K562 (cell line): ENCODE data around the gene PARD3. TPM values are rescaled to one million over a fixed set of nuclear protein-coding genes. Genes with fewer than 3 reads are reported as not detected.

Experiments
- ATAC-seq: fragments of 200-7000 bp; cut with Tn5 transposase; 3 replicates; pipeline ENCODE4 v1.9.1; 2020; ENCODE audit warnings: moderate library complexity
- BruUV-seq: library from RNA; stranded (reverse); fragments of 400-500 nt; replicated peaks from 2 replicates; lab custom pipeline; 2021; lab: Mats Ljungman, UMichigan
- CTCF ChIA-PET: fragments of 300-600 bp; formaldehyde crosslinking; extraction: SDS; loops from one replicate; lab custom pipeline; 2021; ENCODE audit warnings: low intra/inter-chr PET ratio; lab: Yijun Ruan, JAX
- POLR2A ChIA-PET: fragments of 300-600, 350-650 bp; sonication (Branson Sonifier 250); formaldehyde crosslinking; extraction: SDS; loops from one replicate; lab custom pipeline; 2021; ENCODE audit warnings: antibody characterized with exemption, inconsistent platforms; lab: Yijun Ruan, JAX
- DNase-seq, 4 experiments: peaks; one replicate each; pipeline versions ENCODE4 v3.0.0 to v3.0.0-alpha.2; 2011 to 2018; ENCODE audit warnings: low spot score in 3 of 4, mixed read lengths in 3 of 4; ENCODE audit errors: extremely low read depth in 1 of 4
- FAIRE-seq: peaks from 2 replicates; lab custom pipeline; 2011; peaks lifted over from hg19 to GRCh38; lab: Jason Lieb, UNC
- H2AFZ ChIP-seq: 2 replicates; pipeline ENCODE4 v1.6.0; 2011; ENCODE audit warnings: low read depth, low read length, control low read depth, inconsistent platforms
- H3K27ac ChIP-seq: fragments of 200-600 bp; 3 replicates; pipeline ENCODE4 v1.8.0; 2011; ENCODE audit warnings: low read depth, mild to moderate bottlenecking, control low read depth, inconsistent platforms, low read length, moderate library complexity, mixed read lengths; ENCODE audit errors: extremely low read depth
- H3K27me3 ChIP-seq, 2 experiments: fragments of 300-600 bp in 1 of 2; 2 replicates in 1 of 2; 3 replicates in 1 of 2; pipeline versions ENCODE4 v1.6.0 to v1.8.0; 2011; ENCODE audit warnings: inconsistent platforms in 2 of 2, low read length in 2 of 2, mild to moderate bottlenecking in 1 of 2, mixed read lengths in 1 of 2, moderate library complexity in 1 of 2; ENCODE audit not compliant: control insufficient read depth in 2 of 2, insufficient read depth in 2 of 2
- H3K36me3 ChIP-seq: fragments of 300-600 bp; 3 replicates; pipeline ENCODE4 v1.8.0; 2011; ENCODE audit warnings: mild to moderate bottlenecking, low read length, inconsistent platforms; ENCODE audit not compliant: control insufficient read depth, insufficient read depth
- H3K4me1 ChIP-seq, 2 experiments: fragments of 200-600 bp in 1 of 2; replicated peaks in 1 of 2; 2 replicates in 1 of 2; 3 replicates in 1 of 2; pipeline versions ENCODE4 v1.5.1 to v1.8.0; 2011; ENCODE audit warnings: inconsistent platforms in 2 of 2, low read length in 2 of 2, mild to moderate bottlenecking in 1 of 2, mixed read lengths in 1 of 2, moderate library complexity in 1 of 2; ENCODE audit not compliant: control insufficient read depth in 2 of 2, insufficient read depth in 2 of 2
- H3K4me2 ChIP-seq: 2 replicates; pipeline ENCODE4 v1.6.1; 2011; ENCODE audit warnings: low read length, control low read depth, inconsistent platforms, mixed read lengths; ENCODE audit not compliant: insufficient read depth
- H3K4me3 ChIP-seq: fragments of 200-600 bp; sonication (generic), shearing (Covaris generic); 2 replicates; pipeline ENCODE4 v1.5.1; 2016; ENCODE audit warnings: control low read depth, inconsistent platforms
- H3K79me2 ChIP-seq: fragments of 200-600 bp; 3 replicates; pipeline ENCODE4 v1.8.0; 2011; ENCODE audit warnings: low read length, inconsistent platforms; ENCODE audit not compliant: control insufficient read depth, insufficient read depth
- H3K9ac ChIP-seq, 2 experiments: 2 replicates each; pipeline versions ENCODE4 v1.6.0 to v1.6.1; 2011; ENCODE audit warnings: low read depth in 2 of 2, low read length in 2 of 2, control low read depth in 1 of 2, inconsistent platforms in 1 of 2, mild to moderate bottlenecking in 1 of 2, mixed read lengths in 1 of 2; ENCODE audit not compliant: insufficient read depth in 1 of 2
- H3K9me1 ChIP-seq: one replicate; pipeline ENCODE4 v1.6.0; 2011; ENCODE audit warnings: inconsistent platforms, mild to moderate bottlenecking, low read length, moderate library complexity; ENCODE audit not compliant: control insufficient read depth, insufficient read depth
- H3K9me3 ChIP-seq: replicated peaks from 2 replicates; pipeline ENCODE4 v1.5.1; 2011; ENCODE audit warnings: low read depth, low read length, inconsistent platforms; ENCODE audit not compliant: control insufficient read depth, insufficient read depth
- H4K20me1 ChIP-seq: replicated peaks from 2 replicates; pipeline ENCODE4 v1.6.1; 2011; ENCODE audit warnings: low read length, inconsistent platforms, mixed read lengths; ENCODE audit not compliant: control insufficient read depth, insufficient read depth
- E2F5 ChIP-seq: sonication (generic); formaldehyde crosslinking; IDR thresholded peaks from 2 replicates; pipeline ENCODE4 v1.8.0; 2022; ENCODE audit warnings: mild to moderate bottlenecking, missing genetic modification reagents
- NONO ChIP-seq, 2 experiments: fragments of 200-400 bp in 1 of 2; fragments of 450-650 bp in 1 of 2; formaldehyde crosslinking in 1 of 2; IDR thresholded peaks; 2 replicates each; pipeline ENCODE4 v1.6.1; 2017; ENCODE audit warnings: low read depth in 2 of 2, mild to moderate bottlenecking in 2 of 2, moderate library complexity in 2 of 2, low read length in 1 of 2
- NUFIP1 ChIP-seq: fragments of 450-650 bp; IDR thresholded peaks from 2 replicates; pipeline ENCODE4 v1.6.1; 2018; ENCODE audit not compliant: partially characterized antibody
- ZFP91 ChIP-seq: sonication (generic); formaldehyde crosslinking; IDR thresholded peaks from 2 replicates; pipeline ENCODE4 v1.8.0; 2022; ENCODE audit warnings: mild to moderate bottlenecking, missing genetic modification reagents
- ZNF134 ChIP-seq: fragments of 250-450 bp; sonication (Bioruptor Pico); conservative IDR thresholded peaks from 2 replicates; pipeline ENCODE4 v1.4.0; 2020
- ZNF217 ChIP-seq: sonication (generic); formaldehyde crosslinking; IDR thresholded peaks from 2 replicates; pipeline ENCODE4 v1.8.0; 2022; ENCODE audit warnings: mild to moderate bottlenecking, missing genetic modification reagents
- ZNF79 ChIP-seq: fragments of 250-450 bp; sonication (Bioruptor Pico); IDR thresholded peaks from 2 replicates; pipeline ENCODE4 v1.4.0; 2020; ENCODE audit warnings: low read depth, mild to moderate bottlenecking, moderate library complexity
- WGBS: fragments of 100-300 bp; shearing (Covaris generic); methylation state at CpG from one replicate; pipeline ENCODE4 v1.1.6; 2016; ENCODE audit warnings: low coverage, mixed read lengths; ENCODE audit not compliant: insufficient coverage; ENCODE audit errors: missing lambda C conversion rate; 5-methylcytosine and 5-hydroxymethylcytosine counted together
- in situ Hi-C: fragments of 300-500 bp; cut with MboI; formaldehyde crosslinking; loops from 4 replicates; pipeline ENCODE4 v1.15.0; 2018; ENCODE audit warnings: inconsistent platforms, mixed read lengths
- intact Hi-C: fragments of 100-400 bp; cut with micrococcal nuclease; formaldehyde crosslinking; loops from 2 replicates; pipeline ENCODE4 v1.14.2; 2022
- polyA plus RNA-seq, 8 experiments: library from polyadenylated mRNA; depleted of rRNA in 4 of 8; stranded (reverse) in 5 of 8; unstranded in 3 of 8; fragments of >200 nt; fragmentation: Nextera tagmentation in 2 of 8; fragmentation: Illumina TruSeq in 1 of 8; extraction: Ambion mirVana in 2 of 8; extraction: Trizol in 1 of 8; gene quantifications; 2 replicates each; pipeline versions ENCODE4 v1.2.1 to v1.2.3, GENCODE V29; 2011 to 2014; ENCODE audit warnings: inconsistent platforms in 1 of 8, missing spikeins in 1 of 8
- total RNA-seq, 7 experiments: library from RNA; depleted of rRNA in 6 of 7; stranded (reverse); fragments of >200 nt in 6 of 7; fragmentation: Illumina TruSeq in 2 of 7; extraction: Trizol in 2 of 7; gene quantifications; 2 replicates each; pipeline versions ENCODE4 v1.2.1 to v1.2.3, GENCODE V29; 2011 to 2021; ENCODE audit warnings: low replicate concordance in 1 of 7
- TF ChIP-seq, protein P1 (sequence below): fragments of 250-450 bp; sonication (Bioruptor Pico); IDR thresholded peaks from 2 replicates; pipeline ENCODE4 v1.5.0; 2020; ENCODE audit warnings: mild to moderate bottlenecking

The PARD3 gene
- total and polyA plus RNA-seq, 9 of the 15 experiments (the other 6 are each of a cell fraction or from before 2014, with no cell fraction given), result 2.7 to 11.7 (median 7.7) TPM

DNA sequence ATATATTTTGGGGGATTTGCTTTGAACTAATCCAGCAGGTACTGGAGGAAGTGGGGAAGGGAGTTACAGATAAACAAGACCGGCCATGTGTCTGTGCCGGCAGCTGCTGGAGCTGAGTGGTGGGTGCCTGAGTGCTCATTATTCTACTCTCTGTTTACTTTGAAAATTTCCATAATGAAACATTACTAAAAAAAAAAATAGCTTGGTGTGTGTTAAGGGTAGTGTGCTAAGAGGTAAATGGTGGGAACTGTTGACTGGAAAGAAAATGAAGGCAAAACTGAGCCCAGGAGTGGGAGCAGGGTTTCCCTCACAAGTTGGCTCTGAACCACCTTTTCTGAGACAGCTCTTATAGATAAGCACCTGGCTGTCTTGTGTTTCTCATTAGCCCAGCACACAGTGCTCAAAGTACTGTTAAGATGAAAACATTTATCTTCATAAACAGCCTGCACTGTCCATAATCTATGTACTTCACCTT, 50.6 kb downstream of the PARD3 start (continued):
- no peak for TF ChIP-seq ZNF79

GRCh38 chr10:34762603-34763299, 52.3 kb downstream of the PARD3 start:
- Histone ChIP-seq H3K36me3 (no peaks in the 10 kb centered on the region), H3K9me3 (no peaks in the 10 kb centered on the region), H2AFZ (no peak overlapping the region), H3K9me1 (no peaks in the 10 kb centered on the region), H3K79me2 (no peaks in the 10 kb centered on the region), H4K20me1 (0 out of 2 replicates have a peak, but pooled peaks cover 3% of the 10 kb centered on the region), H3K27ac (no peak overlapping the region), H3K9ac (no peak overlapping the region), H3K4me1 (peaks cover 0 to 6% of the 10 kb centered on the region in 2 experiments; a peak in 3 of 5 replicates), H3K4me2 (no peak overlapping the region), H3K27me3 (no peaks in the 10 kb centered on the region), H3K4me3 (no peak overlapping the region)
- DNase-seq (no peak), ATAC-seq (peak; percentile 32; the same call in 1 of the 3 replicates), FAIRE-seq (no peak)
- ChIA-PET CTCF (no interaction called here), POLR2A (interaction anchor here (1.2 kb wide), 1 partner anchor 161 kb away, joined by 5 read pairs; no protein-coding TSS in a partner anchor)
- in situ Hi-C loops (no loop called here), intact Hi-C loops (no loop called here)
- TF ChIP-seq ZNF134 (CRISPR knock-in tag) (no peak), ZFP91 (CRISPR knock-in tag) (0 out of 2 replicates have a peak, but pooled peaks have one; percentile 36), NUFIP1 (no peak), ZNF217 (CRISPR knock-in tag) (no peak), E2F5 (CRISPR knock-in tag) (no peak), NONO (IDR thresholded peaks at IDR 0.05; ENCODE audit: low read depth in 2 of 2, low read length in 1 of 2) (no peak)
- TF ChIP-seq, protein P1, sequence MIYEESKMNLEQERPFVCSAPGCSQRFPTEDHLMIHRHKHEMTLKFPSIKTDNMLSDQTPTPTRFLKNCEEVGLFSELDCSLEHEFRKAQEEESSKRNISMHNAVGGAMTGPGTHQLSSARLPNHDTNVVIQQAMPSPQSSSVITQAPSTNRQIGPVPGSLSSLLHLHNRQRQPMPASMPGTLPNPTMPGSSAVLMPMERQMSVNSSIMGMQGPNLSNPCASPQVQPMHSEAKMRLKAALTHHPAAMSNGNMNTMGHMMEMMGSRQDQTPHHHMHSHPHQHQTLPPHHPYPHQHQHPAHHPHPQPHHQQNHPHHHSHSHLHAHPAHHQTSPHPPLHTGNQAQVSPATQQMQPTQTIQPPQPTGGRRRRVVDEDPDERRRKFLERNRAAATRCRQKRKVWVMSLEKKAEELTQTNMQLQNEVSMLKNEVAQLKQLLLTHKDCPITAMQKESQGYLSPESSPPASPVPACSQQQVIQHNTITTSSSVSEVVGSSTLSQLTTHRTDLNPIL, result no peak
- no TSS peak for BruUV-seq
- 26% methylated on average over 5 of the region's 5 CpGs for WGBS
